G401 (cell line): ENCODE measurements around the gene LACRT. TPM values are rescaled to one million over a fixed set of nuclear protein-coding genes. Genes with fewer than 3 reads are reported as not detected.

Experiments
- DNase-seq: peaks from one replicate; pipeline ENCODE4 v3.0.0-alpha.2; 2015; ENCODE audit warnings: low spot score
- in situ Hi-C: cut with HindIII; loops from 2 replicates; pipeline ENCODE4 v1.10.0; 2016; ENCODE audit warnings: low sequenced_read_pairs, mixed read lengths
- total RNA-seq: library from RNA; depleted of rRNA; stranded (reverse); fragments of >200 nt; shearing (Covaris generic); gene quantifications from 2 replicates; pipeline ENCODE4 v1.2.3, GENCODE V29; 2014

LACRT gene
- total RNA-seq, 1 experiment from 2014 or later = not detected

DNA sequence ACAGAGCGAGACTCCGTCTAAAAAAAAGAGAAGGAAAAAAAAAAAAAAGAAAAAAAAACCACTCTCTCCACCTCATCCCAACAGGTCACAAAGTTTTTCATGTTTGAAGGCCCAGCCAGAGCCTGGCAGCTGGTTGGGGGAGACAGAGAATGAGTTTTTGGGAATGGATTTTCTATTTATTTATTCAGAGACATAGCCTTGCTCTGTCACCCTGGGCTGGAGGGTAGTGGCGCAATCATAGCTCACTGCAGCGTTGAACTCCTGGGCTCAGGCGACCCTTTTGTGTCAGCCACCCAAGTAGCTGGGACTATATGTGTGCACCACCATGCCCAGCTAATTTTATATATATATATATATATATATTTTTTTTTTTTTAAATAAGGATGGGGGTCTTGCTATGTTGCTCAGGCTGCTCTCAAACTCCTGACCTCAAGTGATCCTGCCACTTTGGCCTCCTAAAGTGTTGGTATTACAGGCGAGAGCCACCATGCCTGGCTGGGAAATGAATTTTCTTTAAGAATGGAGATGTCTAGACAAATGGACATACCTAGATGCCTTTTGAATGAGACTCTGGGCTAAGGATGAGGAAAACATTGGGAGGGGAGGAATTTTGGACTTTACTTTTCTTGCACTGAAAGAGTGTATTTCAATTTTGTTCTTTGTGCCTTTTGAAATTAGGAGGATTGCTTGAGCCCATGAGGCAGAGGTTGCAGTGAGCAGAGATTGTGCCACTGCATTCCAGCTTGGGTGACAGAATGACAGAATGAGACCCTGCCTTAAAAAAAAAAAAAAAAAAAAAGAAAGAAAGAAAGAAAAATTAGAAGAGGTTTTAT, 29.3 kb downstream of the LACRT start:
- in situ Hi-C loops = no loop called here
- no peak for DNase-seq

DNA sequence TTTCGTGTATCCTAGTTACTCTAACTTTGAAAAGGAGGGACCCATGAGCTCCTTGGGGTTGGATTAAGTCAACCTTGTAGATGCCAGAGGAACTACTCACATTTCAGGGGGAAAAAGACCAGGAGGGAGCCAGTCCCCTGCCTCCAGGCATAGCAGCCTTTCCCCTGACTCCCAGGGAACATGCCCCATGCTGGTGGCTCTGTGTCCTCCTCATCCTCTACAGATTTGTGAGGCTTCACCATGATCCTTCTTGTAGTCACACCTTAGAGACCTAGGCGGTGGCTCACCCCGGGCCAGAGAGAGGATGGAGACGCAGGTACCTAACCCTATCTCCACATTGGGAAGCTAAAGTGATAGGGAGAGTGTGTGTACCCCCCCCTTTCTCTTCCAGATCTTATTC, 30.3 kb downstream of the LACRT start:
- in situ Hi-C loops = no loop called here
- no peak for DNase-seq

DNA sequence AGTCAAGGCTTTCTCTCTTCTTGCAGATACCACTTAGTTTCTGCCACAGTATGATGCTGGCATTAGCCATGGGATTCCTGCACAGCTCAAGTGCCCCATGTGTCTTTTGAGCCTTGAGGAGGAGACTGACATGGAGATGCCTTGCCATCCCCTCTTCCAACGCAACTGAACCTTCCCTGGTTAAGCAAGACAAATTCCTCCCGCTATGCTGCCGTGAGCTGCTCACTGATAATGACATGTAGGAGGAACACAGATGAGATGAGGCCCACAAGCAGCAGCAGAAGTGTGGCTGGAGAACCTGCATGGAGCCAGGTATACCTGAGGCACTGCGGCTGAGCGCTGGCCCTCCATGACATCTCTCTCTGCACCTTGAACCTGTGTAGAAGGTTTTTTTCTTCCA, 30.8 kb downstream of the LACRT start:
- DNase-seq = no peak
- in situ Hi-C loops = no loop called here

DNA sequence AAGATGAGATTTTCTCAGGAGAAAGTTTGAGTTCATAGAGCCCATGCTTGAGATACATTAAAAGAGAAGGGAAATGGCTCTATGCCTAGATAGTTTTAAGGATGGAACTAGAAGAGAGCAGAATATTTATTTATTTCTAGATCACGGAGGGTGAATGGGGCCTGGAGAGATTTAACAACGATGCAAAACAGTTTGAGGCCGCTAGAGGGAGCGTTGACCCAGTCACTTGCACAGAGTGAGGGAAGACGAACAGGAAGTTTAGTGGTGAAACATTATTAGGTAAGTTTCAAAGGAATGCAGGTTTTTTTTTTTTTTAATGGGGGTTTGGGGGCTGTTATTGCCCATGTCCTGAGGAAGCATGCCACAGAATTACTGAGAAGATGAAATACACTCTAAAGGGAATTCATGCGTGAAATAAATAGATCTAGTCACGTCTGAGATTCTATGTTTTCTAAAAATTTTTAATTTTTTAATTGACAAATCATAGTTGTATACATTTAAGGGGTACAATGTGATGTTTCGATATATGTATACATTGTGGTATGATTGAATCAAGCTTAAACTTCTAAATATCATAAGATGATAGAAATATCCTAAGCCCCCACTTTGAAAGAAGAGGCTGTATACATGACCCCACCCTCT, 31.4 kb downstream of the LACRT start:
- in situ Hi-C loops = no loop called here
- DNase-seq = peak; percentile 83

DNA sequence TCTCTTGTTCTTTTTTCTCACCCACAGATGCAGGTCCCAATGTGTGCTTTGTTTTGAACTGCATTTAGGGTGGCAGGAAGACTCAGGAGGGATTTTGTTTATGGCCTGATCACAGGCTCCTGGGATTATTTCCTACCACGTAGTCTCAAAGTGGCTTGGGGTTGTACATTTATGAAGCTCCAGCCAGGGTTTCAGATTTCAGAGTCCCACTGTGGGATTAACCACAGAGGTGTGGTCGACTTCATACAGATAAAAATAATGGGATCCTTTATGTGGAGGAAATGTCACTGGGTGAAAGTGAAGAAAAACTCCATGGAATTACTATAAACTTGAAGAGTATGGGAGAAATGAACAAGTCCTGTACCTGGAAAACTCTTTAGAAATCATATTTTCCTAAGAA, 32.0 kb downstream of the LACRT start:
- in situ Hi-C loops = no loop called here
- DNase-seq = no peak

DNA sequence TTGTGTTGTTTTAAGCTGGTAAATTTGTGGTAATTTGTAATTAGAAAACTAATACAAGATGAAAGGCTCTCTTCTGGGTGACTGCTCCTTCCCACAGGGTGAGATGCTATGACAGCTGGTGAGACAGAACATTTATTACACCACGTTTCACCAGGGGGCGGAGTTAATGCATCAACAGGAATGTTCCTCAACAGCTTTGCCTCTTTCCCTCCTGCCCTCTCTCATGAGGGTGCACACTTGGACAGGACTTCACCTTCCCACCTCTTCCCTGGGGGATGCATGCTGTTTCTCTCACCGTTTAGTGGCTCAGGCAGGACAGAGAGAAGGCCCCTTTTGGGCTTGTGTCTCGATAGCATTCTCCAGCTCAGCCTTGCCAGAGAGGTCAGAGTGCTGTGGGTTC, 32.9 kb downstream of the LACRT start:
- peak; percentile 57 for DNase-seq
- in situ Hi-C loops = no loop called here

DNA sequence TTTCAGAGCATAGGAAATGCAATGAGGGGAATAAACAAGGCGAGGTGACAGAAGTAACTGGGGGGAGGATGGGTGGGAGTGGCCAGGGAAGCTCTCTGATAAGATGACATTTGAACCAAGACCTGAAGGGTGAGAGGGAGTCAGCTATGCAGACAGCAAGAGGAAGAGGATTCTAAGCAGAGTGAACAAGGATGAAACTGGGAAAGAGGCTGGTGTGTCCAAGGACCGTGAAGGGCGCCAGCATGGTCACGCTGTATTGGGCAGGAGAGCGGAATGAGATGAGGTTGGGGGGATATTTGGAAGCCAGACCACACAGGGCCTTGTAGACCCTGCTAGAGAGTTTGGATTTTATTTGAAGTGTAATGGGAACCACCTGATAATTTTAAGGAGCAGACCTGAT, 35.7 kb downstream of the LACRT start:
- no peak for DNase-seq
- in situ Hi-C loops = no loop called here

DNA sequence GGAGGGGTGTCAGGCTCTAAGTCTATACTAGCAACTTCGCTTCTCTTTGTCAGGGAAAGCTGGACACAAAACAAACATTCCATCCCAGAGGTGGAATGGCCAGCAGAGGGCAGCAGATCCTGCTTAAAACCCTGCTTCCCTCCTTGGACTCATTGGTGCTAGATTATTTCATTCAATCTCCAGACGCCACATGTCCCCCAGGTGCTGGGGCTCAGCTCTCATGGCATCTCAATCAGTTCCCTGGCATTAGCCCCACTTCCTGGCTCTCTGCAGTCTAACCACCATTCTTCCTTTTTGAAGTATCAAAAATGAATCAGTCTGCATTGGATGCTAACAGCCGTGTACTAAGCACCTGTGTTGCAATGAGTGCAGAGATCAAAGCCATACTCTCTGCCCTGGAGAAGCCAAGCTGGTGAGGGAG, 38.2 kb downstream of the LACRT start:
- peak; percentile 83 for DNase-seq
- in situ Hi-C loops = no loop called here

DNA sequence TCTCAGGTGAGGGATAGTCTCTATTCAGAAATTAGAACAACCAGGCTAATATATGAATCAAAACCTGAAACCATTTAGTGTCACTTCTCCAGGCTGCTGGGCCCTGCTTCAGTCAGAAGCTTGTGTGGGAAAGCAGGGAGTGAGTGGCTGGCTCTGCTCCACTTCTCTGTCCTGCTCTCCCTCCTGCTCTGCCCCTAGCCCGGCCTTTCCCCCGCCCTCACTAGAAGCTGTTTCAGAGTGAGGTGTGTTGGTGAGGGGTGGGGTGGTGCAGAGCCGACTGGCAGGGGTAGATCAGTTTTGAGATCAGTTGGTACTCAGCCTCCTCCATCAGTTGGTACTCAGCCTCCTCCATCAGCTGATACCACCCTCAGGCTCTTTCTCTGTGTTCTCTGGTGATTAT, 39.2 kb downstream of the LACRT start:
- no peak for DNase-seq
- in situ Hi-C loops = no loop called here

DNA sequence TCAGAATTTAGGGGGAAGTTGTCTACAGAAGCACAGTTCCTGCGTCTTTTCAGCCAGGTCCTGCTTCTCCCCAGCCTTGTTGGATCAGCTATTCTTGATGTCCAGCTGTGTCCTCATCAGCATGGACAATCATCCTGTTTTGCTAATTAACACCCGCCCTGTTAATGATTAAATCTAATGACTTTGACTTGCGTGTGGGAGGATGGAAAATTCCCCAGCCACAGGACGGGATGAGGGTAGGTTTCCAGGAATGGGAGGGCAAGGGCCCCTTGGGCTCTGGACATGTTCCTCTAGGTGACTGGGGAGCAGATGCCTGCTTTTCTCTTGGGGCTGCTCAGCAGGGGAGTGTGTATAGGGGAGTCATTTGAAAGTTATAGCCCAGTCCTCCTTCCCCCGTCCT, 41.0 kb downstream of the LACRT start:
- DNase-seq = no peak
- in situ Hi-C loops = no loop called here

DNA sequence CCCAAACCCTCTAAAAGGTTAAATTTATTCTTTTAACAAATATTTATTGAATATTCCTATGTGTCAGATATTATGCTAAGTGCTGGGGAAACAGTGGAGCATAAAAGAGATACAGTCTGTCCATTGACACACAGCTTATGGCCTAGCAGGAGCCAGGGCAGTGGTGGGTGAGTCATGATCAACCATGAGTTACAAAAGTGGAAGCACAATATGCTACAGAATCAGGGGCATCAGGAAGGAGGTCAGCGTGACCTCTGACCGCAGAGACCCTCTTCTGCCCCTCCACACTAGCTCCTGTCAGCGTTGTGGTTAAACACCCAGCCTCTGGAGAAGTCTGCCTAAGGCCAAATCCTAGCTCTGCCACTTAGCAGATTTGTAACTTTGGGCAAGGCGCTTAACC, 41.6 kb downstream of the LACRT start:
- DNase-seq = no peak
- in situ Hi-C loops = no loop called here

DNA sequence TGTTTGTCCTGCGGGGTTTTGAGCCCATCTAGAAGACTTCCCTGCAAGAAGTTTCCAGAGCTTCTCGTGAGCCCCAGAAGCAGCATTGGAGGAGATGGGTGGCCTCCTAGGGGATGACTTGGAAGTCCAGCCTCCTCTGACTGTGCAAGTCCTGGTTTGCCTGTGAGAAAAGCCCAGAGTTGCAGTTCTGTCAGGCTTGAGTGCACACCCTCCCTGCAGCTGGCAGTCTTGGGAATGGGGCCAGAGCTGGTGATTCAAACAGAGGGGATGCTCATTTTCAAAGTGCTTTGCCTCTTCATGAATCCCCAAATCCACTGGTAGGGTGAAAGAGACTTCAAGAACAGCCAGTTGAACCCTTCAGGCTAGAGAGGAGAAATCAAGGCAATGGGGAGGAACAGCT, 42.4 kb downstream of the LACRT start:
- DNase-seq = no peak
- in situ Hi-C loops = no loop called here

DNA sequence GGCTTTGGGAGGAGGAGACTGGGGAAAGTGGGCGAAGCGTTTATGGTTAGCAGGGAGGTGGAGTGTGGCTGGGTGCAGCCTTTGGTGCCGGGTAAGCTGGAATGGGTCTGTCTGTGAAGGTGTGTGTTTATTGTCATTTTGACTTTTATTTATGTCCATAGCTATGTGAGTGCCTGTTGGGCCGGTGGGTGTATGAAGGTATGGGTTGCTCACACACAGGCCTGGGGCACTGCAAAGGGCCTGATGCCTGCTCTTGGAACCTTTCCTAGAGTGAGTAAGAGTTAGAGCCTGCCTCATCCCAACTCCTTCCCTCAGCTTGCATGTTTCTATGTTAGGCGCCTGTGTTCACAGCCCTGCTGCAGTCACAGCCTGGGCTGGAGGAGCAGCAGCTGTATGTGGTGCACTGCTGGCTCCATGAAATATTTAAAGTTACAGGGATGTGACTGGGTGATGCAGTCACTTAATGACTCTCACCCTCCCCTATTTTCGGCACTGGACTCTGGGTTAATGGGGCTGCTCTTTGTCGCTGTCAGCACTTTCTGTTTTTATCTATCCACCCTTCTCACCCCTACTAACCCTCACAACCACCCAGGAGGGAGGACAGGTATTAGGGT, 43.6 kb downstream of the LACRT start:
- in situ Hi-C loops = no loop called here
- no peak for DNase-seq

DNA sequence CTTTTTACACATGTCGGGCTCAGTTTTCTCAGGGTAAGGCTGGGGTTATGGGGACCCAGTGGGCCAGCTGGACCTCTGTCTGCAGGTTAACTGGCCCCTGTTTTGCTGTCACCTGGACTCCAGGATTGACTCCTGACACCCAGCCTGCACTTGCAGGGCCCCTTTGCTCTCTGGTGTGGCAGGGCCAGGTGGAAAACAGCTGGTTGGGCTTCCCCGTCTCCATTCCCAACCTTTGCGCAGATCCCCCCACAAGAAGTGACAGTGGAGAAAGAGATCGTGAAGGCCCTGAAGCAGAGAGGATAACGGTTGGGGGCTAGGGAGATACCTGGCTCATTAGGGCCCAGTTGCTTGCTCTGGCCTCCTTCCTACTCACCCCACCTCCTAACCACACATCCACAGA, 44.7 kb downstream of the LACRT start:
- DNase-seq = no peak
- in situ Hi-C loops = no loop called here

DNA sequence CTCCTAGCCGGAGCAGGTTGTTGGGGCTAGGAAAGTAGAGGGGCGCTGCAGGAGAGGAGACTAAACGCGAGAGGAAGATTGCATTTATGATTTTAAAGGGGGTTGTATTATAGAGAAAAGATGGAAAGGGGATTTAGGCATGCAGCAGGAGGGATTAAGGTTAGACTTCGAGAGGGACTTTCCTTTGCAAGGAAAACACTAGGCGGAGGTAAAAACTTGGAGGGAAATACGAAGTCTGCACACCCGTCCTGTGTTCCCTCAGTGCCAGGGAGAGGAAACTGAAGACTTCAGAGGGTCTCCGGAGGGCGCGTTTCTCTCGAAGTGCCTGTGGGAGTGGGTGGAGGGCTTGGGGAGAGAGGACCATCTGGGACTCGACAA, 45.8 kb downstream of the LACRT start:
- in situ Hi-C loops = no loop called here
- DNase-seq = no peak

DNA sequence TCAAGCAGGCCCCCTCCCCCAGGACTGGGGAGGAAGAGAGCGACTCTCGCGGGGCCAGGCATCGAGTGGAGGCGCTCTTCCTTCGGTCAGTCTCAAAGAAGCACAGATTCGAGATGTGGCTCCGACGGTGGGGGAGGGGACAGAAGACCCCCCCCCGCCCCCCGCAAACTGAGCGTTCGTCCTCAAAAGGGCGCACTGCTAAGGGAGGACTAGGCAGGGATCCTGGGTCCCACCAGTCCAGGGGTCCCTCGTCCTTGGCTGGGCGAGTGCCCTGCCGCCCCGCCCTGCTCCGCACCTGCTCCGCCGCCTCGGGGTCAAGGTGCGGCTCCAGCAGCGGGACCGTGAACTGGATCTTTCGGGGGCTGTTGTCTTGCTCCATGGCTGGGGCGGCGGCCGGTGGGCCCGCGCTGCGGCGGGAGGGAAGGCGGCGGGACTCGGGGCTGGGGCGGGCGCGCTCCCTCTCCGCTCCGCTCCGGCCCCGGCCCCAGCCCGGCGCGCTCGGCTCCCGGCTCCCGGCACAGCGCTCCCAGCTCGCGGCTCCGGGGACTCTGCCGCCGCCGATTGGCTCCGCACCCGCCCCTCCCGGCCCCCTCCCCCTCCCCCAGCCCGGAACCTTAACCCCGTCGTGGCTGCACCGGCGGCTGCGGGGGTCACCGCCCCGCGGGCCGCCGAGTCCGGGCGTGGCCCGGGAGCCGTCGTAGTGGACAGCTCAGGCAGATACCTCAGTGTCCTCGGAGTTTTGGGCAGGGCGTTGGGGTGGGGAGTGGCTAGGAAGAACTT, 46.4 kb downstream of the LACRT start, which contains the start of gene PPP1R1A:
Gene PPP1R1A (minus strand): TSS at position 550 of the 780 bp plus-strand sequence. CDS start 171 bp downstream, at position 379.
- peak; percentile 30 for DNase-seq
- in situ Hi-C loops = no loop called here

DNA sequence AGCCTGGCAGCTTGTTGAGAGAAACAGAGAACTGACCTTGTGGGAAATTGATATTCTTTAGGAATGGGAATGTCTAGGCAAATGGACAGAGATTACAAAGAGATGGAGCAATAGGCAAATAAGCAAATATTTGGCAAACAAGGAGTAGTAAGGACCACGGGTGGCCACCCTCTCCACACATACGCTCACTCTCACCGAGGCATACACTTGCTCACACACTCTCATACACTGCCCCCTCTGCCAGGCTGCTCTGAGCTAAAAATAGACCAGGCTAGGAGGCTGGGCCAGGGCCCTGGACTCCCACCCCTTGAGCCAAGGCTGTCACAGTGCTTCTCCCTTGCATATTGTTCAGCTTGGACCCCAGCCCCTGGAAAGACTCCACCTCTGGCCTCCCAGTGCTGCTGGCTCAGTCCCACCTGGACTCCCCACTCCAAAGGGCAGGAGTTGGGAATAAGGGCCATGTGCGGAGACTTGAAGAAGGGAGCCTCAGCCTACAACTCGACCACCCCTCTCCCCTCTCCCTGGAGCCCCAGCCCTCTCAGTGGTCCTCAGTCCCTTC, 47.3 kb downstream of the LACRT start:
- DNase-seq = peak; percentile 80
- in situ Hi-C loops = no loop called here

DNA sequence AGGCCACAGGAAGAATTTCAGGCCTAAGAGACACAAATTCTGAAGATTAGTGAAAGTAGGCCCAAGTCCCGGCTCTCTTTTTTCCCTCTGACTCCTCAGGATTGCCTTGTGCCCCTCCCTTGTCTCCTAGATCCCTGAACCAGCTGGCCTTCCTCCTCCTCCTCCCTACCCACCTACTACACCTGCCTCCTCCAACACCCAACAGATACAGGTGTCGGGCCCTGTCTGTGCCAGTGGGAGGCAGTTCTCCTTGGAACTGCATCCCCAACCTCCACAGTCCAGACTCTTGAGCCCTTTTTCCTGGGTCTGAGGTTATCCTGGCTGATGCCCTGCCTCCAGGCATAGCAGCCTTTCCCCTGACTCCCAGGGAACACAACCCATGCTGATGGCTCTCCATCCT, 48.1 kb downstream of the LACRT start:
- in situ Hi-C loops = no loop called here
- peak; percentile 30 for DNase-seq

DNA sequence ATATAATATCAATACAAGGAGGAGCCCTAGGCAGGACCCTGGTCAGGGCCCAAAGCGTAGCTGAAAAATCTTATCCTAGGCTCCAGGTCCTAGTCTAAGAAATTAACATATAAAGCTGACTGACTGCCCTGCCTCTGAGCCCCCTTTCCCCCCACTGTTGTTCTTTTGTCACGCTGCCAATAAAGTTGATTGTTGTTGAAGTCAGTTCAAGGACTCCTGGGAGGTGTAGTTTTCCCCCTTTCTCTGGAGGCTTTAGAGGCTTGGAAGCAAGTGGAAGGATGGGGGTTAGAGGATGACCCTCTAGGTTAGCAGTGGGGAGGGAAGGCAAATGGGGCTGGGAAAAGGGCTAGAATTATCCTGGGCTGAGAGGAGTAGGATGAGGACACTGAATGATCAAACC, 49.5 kb downstream of the LACRT start:
- in situ Hi-C loops = no loop called here
- peak; percentile 17 for DNase-seq
